NCI-H2171 treated with DMSO at 0.1 percent for 48 hours (cell line): ENCODE data around the gene YBX1.
"Not testable (repeated sequence)": the region's sequence is repeated elsewhere in the genome, so short reads cannot be mapped to it uniquely, and the experiment has no call there.

Experiments used
- DNase-seq: peaks from one replicate; lab custom pipeline; 2025; lab: John Stamatoyannopoulos, UW

YBX1 gene

GRCh38 chr1:42748021-42748420 is 65.8 kb downstream of the YBX1 start:
- DNase-seq, result no peak

GRCh38 chr1:42748461-42749410 is 66.5 kb downstream of the YBX1 start:
- DNase-seq, result no peak

DNA sequence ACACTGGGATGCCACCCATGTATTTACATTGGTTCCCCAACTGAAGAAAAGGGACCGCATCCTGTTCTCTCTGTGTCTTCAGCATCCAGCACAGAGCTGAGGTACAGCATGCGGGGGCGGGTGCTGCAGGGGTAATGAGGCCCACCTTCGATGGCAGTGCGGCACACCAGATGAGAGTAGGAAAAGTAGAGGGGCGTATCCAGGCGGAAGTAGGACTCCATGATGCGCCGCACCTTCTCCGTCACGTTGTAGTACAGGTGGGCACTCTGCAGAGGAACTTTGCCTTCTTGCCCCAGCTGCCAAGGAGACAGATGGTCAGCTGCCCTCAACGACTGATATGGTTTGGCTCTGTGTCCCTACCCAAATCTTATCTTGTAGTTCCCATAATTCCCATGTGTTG is 67.8 kb downstream of the YBX1 start:
- no peak for DNase-seq

GRCh38 chr1:42751511-42752070 is 69.4 kb downstream of the YBX1 start:
- not testable (repeated sequence) for DNase-seq

DNA sequence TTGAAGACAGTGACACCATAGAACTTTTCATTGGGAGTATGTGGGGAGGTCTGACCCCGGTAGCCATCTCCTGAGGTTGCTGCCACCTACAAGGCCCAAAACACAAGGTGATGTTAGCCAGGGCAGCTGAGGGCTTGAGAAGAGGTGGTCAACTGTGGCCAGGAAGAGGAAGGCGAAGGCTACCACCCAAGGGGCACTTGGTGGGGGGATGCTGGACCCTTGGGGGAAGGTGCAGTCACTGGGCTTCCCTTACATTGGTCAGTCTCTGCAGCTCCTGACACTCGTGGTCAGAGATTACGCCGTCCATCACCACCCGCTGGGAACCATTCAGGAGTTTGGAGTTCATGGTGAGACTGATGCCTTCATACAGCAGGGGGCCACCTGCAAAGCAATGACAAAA is 70.1 kb downstream of the YBX1 start:
- no peak for DNase-seq

GRCh38 chr1:42753070-42753469 is 70.9 kb downstream of the YBX1 start:
- DNase-seq, result no peak
